ENCODE measurements around the gene ZNF654.
A peak's percentile ranks its signal among the peaks of the same experiment; 100 is the strongest.
"Not testable (repeated sequence)": the region's sequence is repeated elsewhere in the genome, so short reads cannot be mapped to it uniquely, and the experiment has no call there.

The ZNF654 gene

GRCh38 chr3:88113311-88114162, 54.5 kb downstream of the ZNF654 start:
- TF ChIP-seq ZNF274 (IDR thresholded peaks at IDR 0.05; ENCODE audit: low read depth, low read length): no peak
- TF ChIP-seq YY1 (IDR thresholded peaks at IDR 0.05; ENCODE audit: insufficient read depth, insufficient read length): no peak
- TF ChIP-seq SUZ12 (IDR thresholded peaks at IDR 0.05; ENCODE audit: extremely low read depth, insufficient read depth, insufficient read length): no peak
- H3K9ac ChIP-seq (ENCODE audit: insufficient read length, low read depth): no peak overlapping the region
- H3K27me3 ChIP-seq (ENCODE audit: insufficient read depth, insufficient read length): no peaks in the 10 kb centered on the region
- DNase-seq (ENCODE audit: low read depth, low spot score): peak; percentile 58
- no peak overlapping the region for H3K4me3 ChIP-seq (ENCODE audit: insufficient read length, low read depth)
- peaks cover 2% of the 10 kb centered on the region for H3K36me3 ChIP-seq (ENCODE audit: insufficient read depth, insufficient read length, low read length)
- H3K9me3 ChIP-seq (ENCODE audit: insufficient read depth, low read length): no peaks in the 10 kb centered on the region
- no peaks in the 10 kb centered on the region for H3K4me1 ChIP-seq (ENCODE audit: insufficient read depth, insufficient read length)

GRCh38 chr3:88114878-88115549, 56.0 kb downstream of the ZNF654 start:
- no peak for DNase-seq (ENCODE audit: low read depth, low spot score)
- Histone ChIP-seq H3K4me3 (ENCODE audit: insufficient read length, low read depth) (no peak overlapping the region), H3K4me1 (ENCODE audit: insufficient read depth, insufficient read length) (no peaks in the 10 kb centered on the region), H3K9ac (ENCODE audit: insufficient read length, low read depth) (no peak overlapping the region), H3K27me3 (ENCODE audit: insufficient read depth, insufficient read length) (no peaks in the 10 kb centered on the region), H3K36me3 (ENCODE audit: insufficient read depth, insufficient read length, low read length) (peaks cover 2% of the 10 kb centered on the region), H3K9me3 (ENCODE audit: insufficient read depth, low read length) (no peaks in the 10 kb centered on the region)
- TF ChIP-seq ZNF274 (IDR thresholded peaks at IDR 0.05; ENCODE audit: low read depth, low read length) (no peak), SUZ12 (IDR thresholded peaks at IDR 0.05; ENCODE audit: extremely low read depth, insufficient read depth, insufficient read length) (no peak), YY1 (IDR thresholded peaks at IDR 0.05; ENCODE audit: insufficient read depth, insufficient read length) (no peak)

GRCh38 chr3:88117683-88118082, 58.6 kb downstream of the ZNF654 start:
- no peak overlapping the region for H3K4me3 ChIP-seq (ENCODE audit: insufficient read length, low read depth)
- no peaks in the 10 kb centered on the region for H3K27me3 ChIP-seq (ENCODE audit: insufficient read depth, insufficient read length)
- peaks cover 6% of the 10 kb centered on the region for H3K36me3 ChIP-seq (ENCODE audit: insufficient read depth, insufficient read length, low read length)
- DNase-seq (ENCODE audit: low read depth, low spot score): no peak
- H3K9me3 ChIP-seq (ENCODE audit: insufficient read depth, low read length): no peaks in the 10 kb centered on the region
- TF ChIP-seq SUZ12 (IDR thresholded peaks at IDR 0.05; ENCODE audit: extremely low read depth, insufficient read depth, insufficient read length) (no peak), ZNF274 (IDR thresholded peaks at IDR 0.05; ENCODE audit: low read depth, low read length) (no peak), YY1 (IDR thresholded peaks at IDR 0.05; ENCODE audit: insufficient read depth, insufficient read length) (no peak)
- no peak overlapping the region for H3K9ac ChIP-seq (ENCODE audit: insufficient read length, low read depth)
- H3K4me1 ChIP-seq (ENCODE audit: insufficient read depth, insufficient read length): no peaks in the 10 kb centered on the region

GRCh38 chr3:88118603-88119002, 59.5 kb downstream of the ZNF654 start:
- not testable (repeated sequence) for H3K9me3 ChIP-seq (ENCODE audit: insufficient read depth, low read length); DNase-seq (ENCODE audit: low read depth, low spot score); H3K4me3 ChIP-seq (ENCODE audit: insufficient read length, low read depth); H3K4me1 ChIP-seq (ENCODE audit: insufficient read depth, insufficient read length); H3K36me3 ChIP-seq (ENCODE audit: insufficient read depth, insufficient read length, low read length); H3K27me3 ChIP-seq (ENCODE audit: insufficient read depth, insufficient read length); H3K9ac ChIP-seq (ENCODE audit: insufficient read length, low read depth)

- Histone ChIP-seq H3K9ac (ENCODE audit: insufficient read length, low read depth) (no peak overlapping the region), H3K36me3 (ENCODE audit: insufficient read depth, insufficient read length, low read length) (peaks cover 6% of the 10 kb centered on the region), H3K27me3 (ENCODE audit: insufficient read depth, insufficient read length) (no peaks in the 10 kb centered on the region), H3K4me3 (ENCODE audit: insufficient read length, low read depth) (no peak overlapping the region), H3K4me1 (ENCODE audit: insufficient read depth, insufficient read length) (no peaks in the 10 kb centered on the region), H3K9me3 (ENCODE audit: insufficient read depth, low read length) (no peaks in the 10 kb centered on the region)
- TF ChIP-seq SUZ12 (IDR thresholded peaks at IDR 0.05; ENCODE audit: extremely low read depth, insufficient read depth, insufficient read length) (no peak), ZNF274 (IDR thresholded peaks at IDR 0.05; ENCODE audit: low read depth, low read length) (no peak), YY1 (IDR thresholded peaks at IDR 0.05; ENCODE audit: insufficient read depth, insufficient read length) (no peak)
- no peak for DNase-seq (ENCODE audit: low read depth, low spot score)
These were observed 64.5 kb downstream of the ZNF654 start for GRCh38 chr3:88123526-88123925.

GRCh38 chr3:88131695-88132094, 72.6 kb downstream of the ZNF654 start:
- no peaks in the 10 kb centered on the region for H3K9me3 ChIP-seq (ENCODE audit: insufficient read depth, low read length)
- H3K4me3 ChIP-seq (ENCODE audit: insufficient read length, low read depth): no peak overlapping the region
- TF ChIP-seq SUZ12 (IDR thresholded peaks at IDR 0.05; ENCODE audit: extremely low read depth, insufficient read depth, insufficient read length) (no peak), YY1 (IDR thresholded peaks at IDR 0.05; ENCODE audit: insufficient read depth, insufficient read length) (no peak), ZNF274 (IDR thresholded peaks at IDR 0.05; ENCODE audit: low read depth, low read length) (no peak)
- H3K4me1 ChIP-seq (ENCODE audit: insufficient read depth, insufficient read length): no peaks in the 10 kb centered on the region
- H3K36me3 ChIP-seq (ENCODE audit: insufficient read depth, insufficient read length, low read length): peaks cover 25% of the 10 kb centered on the region
- H3K9ac ChIP-seq (ENCODE audit: insufficient read length, low read depth): no peak overlapping the region
- DNase-seq (ENCODE audit: low read depth, low spot score): no peak
- no peaks in the 10 kb centered on the region for H3K27me3 ChIP-seq (ENCODE audit: insufficient read depth, insufficient read length)

GRCh38 chr3:88132894-88133293, 73.8 kb downstream of the ZNF654 start:
- DNase-seq (ENCODE audit: low read depth, low spot score): no peak
- H3K4me3 ChIP-seq (ENCODE audit: insufficient read length, low read depth): no peak overlapping the region
- no peaks in the 10 kb centered on the region for H3K27me3 ChIP-seq (ENCODE audit: insufficient read depth, insufficient read length)
- no peak overlapping the region for H3K9ac ChIP-seq (ENCODE audit: insufficient read length, low read depth)
- no peak for TF ChIP-seq YY1 (IDR thresholded peaks at IDR 0.05; ENCODE audit: insufficient read depth, insufficient read length)
- TF ChIP-seq SUZ12 (IDR thresholded peaks at IDR 0.05; ENCODE audit: extremely low read depth, insufficient read depth, insufficient read length): no peak
- TF ChIP-seq ZNF274 (IDR thresholded peaks at IDR 0.05; ENCODE audit: low read depth, low read length): no peak
- H3K9me3 ChIP-seq (ENCODE audit: insufficient read depth, low read length): no peaks in the 10 kb centered on the region
- no peaks in the 10 kb centered on the region for H3K4me1 ChIP-seq (ENCODE audit: insufficient read depth, insufficient read length)
- H3K36me3 ChIP-seq (ENCODE audit: insufficient read depth, insufficient read length, low read length): peaks cover 26% of the 10 kb centered on the region

Data from NT2/D1 (cell line).